HG03469 (cell line): ENCODE data around the gene TMF1.

Source experiments
- ATAC-seq: cut with Tn5 transposase; IDR thresholded peaks from one replicate; pipeline ENCODE4 v1.9.1; 2021; ENCODE audit warnings: mild to moderate bottlenecking, moderate library complexity, moderate number of reproducible peaks; ENCODE audit not compliant: unreplicated experiment

TMF1 gene

DNA sequence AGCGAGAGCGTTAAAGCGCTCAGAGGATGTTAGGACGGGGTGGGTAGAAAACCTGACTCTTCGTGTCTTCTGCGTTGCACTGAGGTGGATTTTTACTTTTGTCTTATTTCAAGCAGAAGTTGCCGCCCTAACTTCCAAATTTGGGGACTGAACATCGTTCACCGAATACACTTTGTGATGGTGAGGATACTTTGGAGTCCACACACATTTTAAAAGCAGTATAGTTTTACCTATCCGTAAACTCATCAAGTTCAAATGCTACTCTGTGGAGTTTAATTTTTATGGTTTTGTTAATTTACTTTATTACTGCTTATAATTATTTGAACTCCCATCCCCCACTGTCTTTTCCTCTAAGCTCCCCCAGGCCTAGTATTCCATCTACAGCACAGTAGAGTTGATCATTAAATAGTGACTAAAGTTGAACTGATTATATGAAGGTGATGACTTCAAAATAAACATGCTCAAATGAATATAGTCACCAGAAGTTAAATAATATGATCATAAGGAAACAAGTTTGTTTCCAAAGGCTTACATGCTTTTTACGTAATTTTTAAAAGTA is 38.0 kb downstream of the TMF1 start:
- ATAC-seq, result no peak

DNA sequence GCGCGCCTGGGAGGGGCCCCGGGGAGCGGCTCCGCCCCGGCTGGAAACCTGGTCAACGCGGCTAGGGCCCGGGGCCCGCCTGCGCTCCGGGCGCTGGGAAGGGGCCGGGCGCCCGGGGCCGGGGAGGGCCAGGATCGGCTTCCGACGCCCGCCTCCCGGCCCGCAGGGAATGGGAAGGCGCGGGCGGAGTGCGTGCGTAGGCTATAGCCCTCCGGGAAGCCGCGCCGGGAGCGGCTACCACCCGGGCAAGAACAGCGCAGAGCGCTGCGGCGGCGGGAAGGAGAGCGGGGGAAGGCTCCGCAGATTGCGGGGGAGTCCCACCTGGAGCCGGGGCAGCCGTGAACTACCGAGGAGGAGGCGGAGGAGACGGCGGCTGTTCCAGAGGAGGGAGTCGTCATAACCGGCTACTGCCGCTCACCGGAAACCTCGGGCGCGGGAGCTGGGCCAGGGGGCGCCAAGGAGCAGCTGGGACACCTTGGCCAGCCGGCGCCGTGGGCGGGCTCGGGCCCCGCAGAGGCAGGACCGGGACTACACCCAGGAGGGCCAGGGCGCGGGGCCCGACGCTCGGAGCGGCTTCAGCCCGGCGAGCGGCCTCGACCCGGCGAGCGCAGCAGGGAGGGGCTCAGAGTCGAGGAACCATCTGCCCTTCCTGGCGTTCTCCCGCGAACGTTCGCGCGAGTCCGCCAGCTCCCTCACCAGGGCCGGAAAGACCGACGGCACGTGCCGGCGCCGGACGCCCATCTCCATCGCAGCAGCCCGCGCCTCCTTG is 38.7 kb downstream of the TMF1 start, which contains the start of gene EOGT:
EOGT (minus strand) TSS at position 432 of the 769 bp plus-strand sequence. CDS start 3,838 bp downstream, outside the sequence.
- ATAC-seq, result peak; percentile 57

DNA sequence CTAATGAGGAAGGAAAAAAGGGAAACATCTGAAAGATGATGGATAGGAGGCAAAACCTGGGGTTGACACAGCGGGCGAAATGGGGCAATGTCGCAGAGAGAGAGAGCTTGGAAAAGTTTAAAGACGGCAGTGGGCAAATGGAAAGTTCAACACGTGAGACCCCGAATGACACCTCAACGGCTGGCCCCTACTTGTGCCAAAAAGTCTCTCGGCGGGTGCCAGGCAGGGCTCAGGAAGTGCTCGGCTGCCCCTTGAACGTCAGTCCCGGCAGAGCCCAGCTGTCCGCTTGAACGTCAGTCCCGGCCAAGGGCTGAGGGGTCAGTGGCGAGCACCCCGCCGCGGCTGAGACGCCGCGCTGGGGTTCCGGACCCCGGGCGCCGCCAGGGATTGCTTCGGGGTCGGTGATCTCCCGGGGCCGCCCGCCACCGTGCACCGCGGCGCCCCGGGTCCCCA is 39.3 kb downstream of the TMF1 start:
- peak; percentile 32 for ATAC-seq

DNA sequence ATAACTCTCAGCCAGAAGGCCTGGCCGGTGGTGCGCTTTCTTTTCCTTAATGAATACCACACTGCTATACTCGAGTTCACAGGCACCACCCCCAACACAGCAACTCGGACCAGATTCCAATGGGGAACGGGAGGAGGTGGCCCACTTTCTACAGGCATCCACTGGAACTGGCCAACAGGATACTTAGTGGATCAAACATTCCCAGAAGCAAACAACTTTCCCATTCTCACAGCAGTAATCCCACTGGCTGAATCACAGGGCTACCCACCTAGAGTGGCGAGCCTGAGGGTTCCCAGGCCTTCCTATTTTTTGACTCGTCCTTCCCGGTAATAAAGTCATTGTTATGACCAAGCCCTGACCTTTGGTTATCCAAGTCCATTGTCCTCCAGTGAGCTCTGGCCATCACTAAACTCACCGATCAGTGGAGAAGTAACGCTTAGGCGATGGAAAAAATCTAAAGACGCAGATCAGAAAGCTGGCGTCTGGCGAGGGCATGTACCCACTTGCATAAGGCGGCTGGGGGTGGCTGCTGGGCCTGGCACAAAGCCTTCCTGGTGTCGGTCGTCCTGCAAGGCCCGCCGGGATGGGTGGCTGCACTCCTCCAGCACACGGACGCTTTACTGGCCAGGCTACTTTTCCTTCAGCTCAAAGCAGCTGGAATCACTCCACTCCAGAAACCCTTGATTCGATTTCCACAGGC is 39.9 kb downstream of the TMF1 start:
- no peak for ATAC-seq

DNA sequence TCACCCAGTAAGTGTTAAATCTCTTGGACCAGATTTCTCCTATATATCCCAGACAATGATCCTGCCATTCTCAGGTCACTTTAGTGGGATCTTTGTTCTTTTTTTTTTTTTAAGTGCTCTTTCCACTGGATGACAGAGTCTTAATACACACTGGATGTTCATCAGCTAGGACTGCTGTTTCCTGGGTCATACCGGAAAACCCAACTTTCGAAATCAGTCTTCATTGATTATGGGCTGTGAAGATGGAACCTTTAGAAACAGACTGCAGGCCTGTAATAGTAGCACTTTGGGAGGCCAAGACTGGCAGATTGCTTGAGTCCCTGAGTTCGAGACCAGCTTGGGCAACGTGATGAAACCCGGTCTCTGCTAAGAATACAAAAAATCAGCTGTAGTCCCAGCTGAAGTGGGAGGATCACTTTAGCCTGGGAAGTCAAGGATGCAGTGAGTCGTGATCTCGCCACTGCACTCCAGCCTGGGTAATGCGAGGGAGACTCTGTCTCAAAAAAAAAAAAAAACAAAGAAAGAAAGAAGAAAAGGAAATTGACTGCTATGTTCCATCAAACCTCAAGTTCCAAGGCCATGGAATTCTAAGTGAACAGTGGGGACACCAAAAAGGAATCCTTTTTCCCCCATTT is 40.9 kb downstream of the TMF1 start:
- no peak for ATAC-seq

DNA sequence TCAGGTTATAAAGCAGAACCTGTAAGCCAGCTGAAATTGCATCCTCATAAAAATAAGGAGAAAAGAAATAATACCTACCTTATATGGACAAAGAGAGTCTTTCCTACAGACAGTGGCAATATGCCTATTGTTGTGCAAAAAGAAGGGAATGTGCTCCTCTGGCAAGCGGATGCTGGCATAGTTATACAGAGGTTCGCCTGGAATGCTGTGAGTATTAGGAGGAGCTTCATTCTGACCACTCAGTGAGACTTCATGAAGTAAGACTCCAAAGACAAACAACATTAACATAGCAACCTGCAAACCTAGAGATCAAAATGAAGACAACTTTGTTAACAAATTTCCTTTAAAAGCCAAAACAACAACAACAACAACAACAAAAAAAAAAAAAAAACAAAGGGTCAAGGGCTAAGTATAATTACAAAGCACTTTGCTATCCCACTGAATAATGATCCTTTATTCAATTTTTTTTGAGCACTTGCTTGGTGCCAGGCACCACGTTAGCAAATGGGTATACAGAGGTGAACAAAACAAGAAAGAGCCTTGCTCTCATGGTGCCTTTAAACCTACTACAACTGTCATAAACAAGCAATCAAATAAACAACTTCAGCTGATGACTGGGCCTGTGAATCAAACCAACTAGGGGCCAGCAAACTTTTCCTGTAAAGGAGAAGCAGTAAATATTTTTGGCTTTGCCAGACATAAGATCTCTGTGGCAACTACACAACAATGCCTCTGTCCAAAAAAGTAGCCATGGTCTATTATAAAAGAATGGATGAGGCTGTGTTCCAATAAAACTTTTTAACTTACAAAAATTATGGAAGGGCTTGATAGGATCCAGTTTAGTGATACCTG is 42.3 kb downstream of the TMF1 start:
- ATAC-seq, result no peak

DNA sequence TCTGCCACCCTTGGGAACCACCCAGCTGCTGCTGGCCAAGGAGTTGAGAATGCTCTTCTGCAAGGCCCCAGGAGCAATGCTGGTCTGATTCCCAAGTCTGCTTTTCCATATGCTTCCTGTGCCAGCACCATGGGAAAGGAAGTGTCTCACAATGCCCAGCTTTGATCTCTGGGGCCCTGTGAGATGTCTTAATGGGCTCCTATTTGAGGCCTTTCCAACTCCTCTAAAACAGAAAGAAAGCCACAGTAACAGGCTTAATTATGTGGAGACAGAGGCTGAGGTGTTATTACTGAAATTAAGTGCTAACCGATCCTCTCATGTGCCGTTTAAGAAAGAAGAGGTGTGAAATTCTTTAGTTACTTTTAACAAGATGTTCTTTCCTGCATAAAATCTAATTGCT is 43.2 kb downstream of the TMF1 start:
- no peak for ATAC-seq

DNA sequence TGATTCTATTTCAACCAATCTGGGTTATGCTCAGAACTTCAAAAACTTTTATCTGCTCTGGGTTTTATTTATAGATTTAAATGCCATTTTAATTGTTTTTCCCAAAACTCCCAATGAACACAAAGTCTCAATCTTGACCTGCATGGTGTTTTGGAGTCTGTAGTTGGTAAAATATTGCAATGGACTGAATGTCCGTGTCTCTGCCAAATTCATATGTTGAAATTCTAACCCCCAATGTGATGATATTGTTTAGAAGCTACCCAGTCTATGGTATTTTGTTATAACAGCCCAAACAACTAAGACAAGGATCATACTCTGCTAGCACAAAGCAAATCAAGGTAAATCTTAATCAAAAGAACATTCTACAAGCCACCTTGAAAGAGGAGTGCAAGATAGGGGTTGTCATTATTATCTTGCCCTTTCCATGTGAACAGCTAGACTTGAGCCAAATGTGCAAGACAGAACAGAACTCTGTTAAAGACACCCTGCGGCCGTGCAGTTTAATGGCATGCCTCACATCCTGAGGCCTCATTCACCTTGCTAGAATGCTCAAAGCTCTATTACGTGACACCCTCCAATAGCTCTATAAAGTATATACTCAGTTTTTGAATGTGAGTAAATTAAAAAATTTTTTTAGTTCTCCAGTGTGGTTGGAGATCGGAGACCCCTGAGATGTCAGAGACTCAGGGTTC is 46.2 kb downstream of the TMF1 start:
- no peak for ATAC-seq

DNA sequence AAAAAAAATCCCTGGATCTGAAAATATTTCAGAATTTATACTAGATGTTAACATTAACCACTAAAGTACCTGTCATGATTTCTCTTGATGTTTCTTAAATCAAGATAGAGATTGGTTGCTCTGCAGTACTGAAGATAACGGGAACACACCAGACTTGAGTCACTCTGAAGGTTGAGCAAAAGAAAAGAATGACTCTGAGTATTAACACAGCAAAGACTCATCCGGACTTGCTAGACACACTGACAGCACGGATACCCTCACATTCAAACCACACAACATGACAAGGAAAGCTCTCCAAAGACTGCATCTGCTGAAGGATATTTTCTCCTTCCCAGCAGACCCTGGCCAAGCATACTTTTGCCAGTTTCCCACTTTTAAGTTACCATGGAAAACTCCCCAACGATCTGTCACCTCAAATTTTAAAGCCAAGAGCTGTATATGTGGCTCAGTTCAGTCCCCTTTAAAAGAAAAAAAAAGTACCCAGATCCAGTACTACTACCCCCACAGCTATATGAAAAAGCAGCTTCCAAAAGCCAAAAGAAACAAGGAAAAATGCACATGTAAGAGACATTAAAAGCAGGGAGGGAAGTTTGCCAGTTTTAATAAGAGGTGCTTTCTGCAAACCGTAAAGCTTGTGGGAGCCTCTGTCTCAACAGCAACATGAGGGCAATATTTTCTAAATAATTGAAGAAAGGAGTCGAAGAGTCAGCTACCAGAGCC is 46.9 kb downstream of the TMF1 start:
- no peak for ATAC-seq

DNA sequence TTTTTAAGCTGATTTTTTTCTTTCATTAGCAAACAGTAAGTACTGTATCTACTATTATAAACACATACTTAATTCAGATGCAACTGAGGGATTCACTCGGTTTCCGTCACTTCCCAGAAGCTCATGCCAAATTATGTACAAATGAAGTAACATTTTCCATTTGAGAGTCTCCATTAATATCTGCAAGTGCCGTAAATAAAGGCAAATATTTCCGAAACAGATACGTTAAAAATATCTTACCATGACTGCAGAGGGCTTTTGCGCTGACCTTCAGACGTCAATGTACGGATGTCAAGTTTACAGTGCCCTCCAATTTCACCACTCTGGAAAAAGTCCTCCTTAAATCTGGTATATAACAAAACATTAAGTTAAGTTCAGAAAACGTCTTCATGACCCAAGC is 48.0 kb downstream of the TMF1 start:
- no peak for ATAC-seq

DNA sequence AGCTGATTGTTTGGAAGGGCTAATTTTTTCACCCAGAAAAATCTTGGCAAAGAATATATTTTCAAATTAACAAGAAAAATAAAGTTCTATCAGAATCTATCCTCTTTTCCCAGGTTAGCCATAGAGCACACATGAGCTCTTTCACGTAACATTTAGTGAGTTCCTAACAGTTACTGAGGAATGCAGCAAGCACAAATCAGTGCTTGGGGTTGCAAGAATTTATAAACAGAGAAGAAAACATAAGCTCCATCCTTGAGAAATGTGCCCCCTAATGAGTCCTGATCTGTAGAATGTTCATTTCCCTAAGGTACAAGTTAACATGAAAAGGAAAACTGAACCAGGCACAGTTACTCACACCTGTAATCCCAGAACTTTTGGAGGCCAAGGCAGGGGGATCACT is 52.5 kb downstream of the TMF1 start:
- no peak for ATAC-seq

DNA sequence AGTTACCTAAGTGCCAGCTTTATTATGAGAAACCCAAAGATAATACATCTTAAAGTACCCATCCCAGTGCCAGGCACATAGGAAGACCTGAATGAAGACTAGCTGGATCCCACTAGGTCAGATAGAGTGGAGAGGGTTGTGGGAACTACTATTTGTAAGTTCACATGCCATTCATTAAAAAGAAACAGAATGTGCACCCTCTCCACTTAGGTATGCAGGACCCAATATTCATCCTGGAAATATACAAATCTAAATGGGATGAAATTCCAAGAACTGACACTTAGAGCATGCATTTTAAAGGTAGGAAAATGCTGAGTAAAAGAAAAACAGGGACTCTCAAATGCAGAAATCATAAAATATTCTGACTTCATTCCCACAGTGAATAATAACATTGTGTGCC is 53.0 kb downstream of the TMF1 start:
- no peak for ATAC-seq

DNA sequence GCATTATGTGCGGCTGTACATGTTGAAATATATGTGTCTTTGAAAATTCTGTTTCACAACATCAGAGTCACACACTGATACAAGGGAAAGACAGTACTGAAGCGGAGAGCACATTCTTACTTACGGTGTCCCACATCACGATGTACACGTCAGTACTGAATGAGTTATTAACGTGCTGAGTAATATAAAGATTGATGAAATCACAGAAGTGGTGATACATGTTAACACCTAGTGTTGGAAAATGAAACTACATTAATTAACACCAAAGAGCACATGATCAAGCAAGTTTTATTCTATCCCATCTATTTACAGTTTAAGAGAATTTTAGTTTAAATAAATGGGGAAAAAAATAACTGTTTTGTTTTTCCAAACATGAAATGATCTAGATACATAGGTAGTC is 54.2 kb downstream of the TMF1 start:
- ATAC-seq, result no peak

DNA sequence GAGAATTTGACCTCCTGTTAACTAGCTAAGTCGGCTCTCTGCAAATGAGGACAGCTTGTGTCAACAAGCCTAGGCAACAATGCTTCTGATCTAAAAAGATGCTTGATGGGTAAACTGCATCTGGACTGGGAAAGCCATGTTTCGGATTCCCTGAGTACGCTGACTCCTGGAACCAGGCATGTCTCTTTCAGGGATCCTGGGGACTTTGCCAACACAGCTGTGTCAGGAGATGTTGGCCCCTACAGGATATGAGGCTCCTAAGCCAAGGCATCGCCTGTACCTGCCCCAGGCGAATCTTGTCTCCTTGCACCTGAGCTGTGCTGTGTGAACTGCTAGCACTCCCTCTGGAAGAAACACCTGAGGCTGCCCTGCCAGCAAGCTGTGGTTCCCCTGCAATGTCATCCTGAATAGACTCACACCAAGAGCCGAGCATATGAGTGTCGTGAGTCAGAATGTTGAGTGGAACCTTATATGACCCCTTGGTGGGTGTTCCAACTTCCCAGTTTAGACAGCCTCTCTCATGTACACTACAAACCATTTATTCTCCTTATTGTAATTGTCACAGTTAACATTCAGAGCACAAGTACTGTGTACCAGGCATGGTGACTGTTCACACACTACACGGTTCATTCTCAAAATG is 55.7 kb downstream of the TMF1 start:
- ATAC-seq, result no peak

DNA sequence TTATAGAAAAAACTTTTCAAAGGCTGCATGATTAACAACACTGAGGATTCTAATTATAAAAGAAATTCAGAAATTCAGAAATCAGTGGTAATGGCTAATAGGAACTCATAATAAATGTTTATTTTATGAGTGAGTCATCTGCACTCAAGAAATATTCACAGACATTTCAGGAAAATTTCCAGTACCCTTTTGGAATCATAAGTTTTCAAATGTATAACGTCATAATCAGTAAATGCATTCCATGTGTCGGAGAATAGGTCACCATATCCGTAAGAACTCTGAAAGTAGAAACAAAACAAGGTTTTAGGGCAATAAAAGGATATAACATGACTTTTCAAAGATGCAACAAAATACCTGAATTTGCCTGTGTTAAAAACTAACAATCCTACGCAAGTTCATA is 63.4 kb downstream of the TMF1 start:
- no peak for ATAC-seq

DNA sequence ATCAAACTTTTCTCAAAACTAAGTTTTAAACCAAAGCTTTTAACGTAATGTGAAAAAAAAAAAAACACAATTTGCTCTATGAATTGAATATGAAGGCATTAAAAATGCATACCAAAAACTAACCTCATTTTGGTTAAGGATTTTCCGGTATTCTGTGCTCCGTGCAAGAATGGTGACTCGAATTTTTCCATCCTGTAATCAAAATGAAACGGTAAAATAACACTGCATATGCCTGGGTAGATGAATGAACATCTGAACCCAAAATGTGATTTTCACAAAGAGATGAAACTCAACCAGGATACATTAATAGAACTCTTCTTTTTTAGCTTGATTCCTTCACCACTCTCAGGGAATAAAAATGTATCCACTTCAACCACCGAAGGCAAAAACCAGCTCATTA is 64.8 kb downstream of the TMF1 start:
- ATAC-seq, result no peak

DNA sequence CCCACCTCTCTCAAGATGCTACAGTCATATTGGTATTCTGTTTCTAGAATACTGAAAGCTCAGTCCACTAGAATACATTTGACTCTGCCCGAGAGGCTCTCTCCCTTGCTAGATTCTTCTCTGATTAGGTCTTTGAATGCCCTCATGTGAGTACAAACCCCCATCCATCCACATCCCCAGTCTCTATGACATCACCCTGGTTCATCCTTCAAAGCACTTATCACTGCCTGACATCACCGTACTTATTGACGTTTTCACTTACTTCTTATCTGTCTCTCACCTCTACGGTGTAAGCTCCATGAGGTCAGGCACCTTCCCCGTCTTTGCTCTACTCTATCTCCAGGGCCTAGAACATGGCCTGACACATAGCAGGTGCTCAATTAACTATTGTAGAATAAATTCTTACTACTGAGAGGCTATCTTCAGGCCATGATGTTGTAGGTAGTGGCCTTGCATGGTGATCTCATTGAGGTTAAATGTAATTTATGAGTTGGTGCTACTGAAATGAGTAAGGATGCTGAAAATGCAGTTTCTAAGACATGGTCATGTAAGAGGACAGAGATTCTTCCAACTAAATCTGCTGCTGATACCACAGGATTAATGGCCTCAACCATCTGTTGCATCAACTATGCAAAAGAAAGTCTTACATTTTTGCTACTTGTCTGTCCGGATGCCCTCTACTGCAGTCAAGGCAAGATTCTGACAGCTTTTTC is 65.5 kb downstream of the TMF1 start:
- ATAC-seq, result no peak

DNA sequence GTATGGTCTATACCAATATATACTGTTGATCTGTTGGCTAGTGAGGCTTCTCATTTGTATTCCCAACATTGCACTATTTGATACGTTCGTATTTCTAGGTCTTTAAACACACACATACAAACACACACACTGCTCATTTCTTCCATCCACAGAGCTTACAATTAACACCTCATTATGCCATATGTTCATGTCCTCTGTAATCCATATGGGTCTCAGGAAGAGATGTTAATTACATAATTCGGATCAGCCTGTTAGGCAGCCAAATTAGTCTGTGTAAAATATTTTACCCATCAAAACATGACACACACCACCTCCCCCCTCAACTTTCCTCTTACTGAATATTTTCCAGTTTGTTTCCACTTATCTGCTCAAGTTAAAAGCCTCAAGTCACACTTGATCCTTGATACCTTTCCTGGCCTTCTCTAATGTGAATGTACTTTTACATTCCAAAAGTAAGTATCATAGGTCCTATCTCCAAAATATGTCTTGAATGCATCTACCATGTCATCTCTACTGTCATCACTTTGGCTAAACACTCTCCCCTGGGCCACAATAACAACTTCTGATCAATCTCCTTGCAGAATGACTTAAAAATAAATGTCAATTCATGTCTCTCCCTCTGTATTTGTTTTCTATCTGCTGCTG is 66.9 kb downstream of the TMF1 start:
- no peak for ATAC-seq
